Right atrium auricular region (tissue), 2 donors: ENCODE results near the gene REEP1. TPM values are rescaled to one million over a fixed set of nuclear protein-coding genes. Genes with fewer than 3 reads are reported as not detected.
"Not testable (repeated sequence)": the region's sequence is repeated elsewhere in the genome, so short reads cannot be mapped to it uniquely, and the experiment has no call there.

Experiments used
- DNase-seq: peaks from one replicate; pipeline ENCODE4 v3.0.0-alpha.2; 2019; ENCODE audit warnings: low spot score
- H3K27ac ChIP-seq, 2 donors: fragments of 200-600 bp; sonication (generic); 1 replicate in 1 of 2; 2 replicates in 1 of 2; pipeline ENCODE4 v1.5.1; 2016 to 2019
- H3K27me3 ChIP-seq, 2 donors: fragments of 200-600 bp; sonication (generic); one replicate each; pipeline versions ENCODE4 v1.5.1 to v1.6.0; 2017 to 2019
- H3K36me3 ChIP-seq: fragments of 200-600 bp; sonication (generic); one replicate; pipeline ENCODE4 v1.5.1; 2016
- H3K4me1 ChIP-seq, 2 donors: fragments of 200-600 bp; sonication (generic); one replicate each; pipeline versions ENCODE4 v1.5.1 to v1.6.0; 2017 to 2019
- H3K4me3 ChIP-seq, 2 donors: fragments of 200-600 bp; sonication (generic); 1 replicate in 1 of 2; 2 replicates in 1 of 2; pipeline ENCODE4 v1.5.1; 2017 to 2019; ENCODE audit warnings: mild to moderate bottlenecking in 1 of 2, moderate library complexity in 1 of 2
- H3K9me3 ChIP-seq, 2 donors: fragments of 200-600 bp; sonication (generic); one replicate each; pipeline ENCODE4 v1.5.1; 2019
- total RNA-seq, 2 donors: library from RNA; depleted of rRNA; stranded (reverse); fragments of >200 nt; gene quantifications; one replicate each; pipeline ENCODE4 v1.1.0, GENCODE V29; 2016
- TF ChIP-seq, protein P1 (sequence below), 2 donors: fragments of 200-600 bp; sonication (generic); IDR thresholded peaks; one replicate each; pipeline ENCODE4 v1.5.1; 2019; ENCODE audit warnings: antibody characterized with exemption in 2 of 2

Gene REEP1
- total RNA-seq, 2 donors from 2014 or later = 29.4 to 34.2 TPM

DNA sequence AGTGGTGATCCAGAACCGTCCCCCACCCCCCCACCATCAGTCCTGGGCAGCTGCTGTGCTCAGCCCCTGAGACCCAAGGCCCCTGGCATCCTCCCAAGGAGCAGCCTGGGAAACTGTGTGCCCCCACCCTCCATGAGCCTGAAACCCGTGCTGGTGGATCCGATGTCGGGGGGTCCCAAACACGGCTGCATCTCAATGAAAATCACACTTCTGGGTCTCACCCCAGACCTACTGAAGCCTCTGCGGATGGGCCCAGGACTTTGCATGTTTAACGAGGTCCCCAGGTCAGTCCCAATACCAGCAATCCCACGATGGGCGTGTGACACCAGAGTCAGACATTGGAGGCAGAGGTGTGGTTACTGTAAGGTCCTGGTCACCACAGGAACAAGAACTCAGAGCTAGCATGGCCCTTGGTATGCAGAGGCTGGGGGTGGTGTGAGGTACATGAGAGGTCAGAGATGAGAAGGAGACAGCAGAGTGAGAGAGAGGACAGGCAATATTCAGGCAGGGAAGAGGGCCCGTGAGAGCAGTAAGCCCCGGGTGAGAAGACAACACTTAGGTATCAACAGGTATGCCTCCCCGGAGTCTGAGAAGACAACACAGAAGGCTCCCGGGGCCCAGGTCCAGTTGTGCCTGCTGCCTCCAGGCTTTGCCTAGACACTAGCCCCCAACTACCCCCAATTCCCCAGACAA is 105.6 kb downstream of the REEP1 start:
- H3K27me3 ChIP-seq = no peaks in the 10 kb centered on the region
- no peak overlapping the region for H3K4me3 ChIP-seq
- DNase-seq = no peak
- H3K9me3 ChIP-seq = no peaks in the 10 kb centered on the region
- TF ChIP-seq, protein P1, sequence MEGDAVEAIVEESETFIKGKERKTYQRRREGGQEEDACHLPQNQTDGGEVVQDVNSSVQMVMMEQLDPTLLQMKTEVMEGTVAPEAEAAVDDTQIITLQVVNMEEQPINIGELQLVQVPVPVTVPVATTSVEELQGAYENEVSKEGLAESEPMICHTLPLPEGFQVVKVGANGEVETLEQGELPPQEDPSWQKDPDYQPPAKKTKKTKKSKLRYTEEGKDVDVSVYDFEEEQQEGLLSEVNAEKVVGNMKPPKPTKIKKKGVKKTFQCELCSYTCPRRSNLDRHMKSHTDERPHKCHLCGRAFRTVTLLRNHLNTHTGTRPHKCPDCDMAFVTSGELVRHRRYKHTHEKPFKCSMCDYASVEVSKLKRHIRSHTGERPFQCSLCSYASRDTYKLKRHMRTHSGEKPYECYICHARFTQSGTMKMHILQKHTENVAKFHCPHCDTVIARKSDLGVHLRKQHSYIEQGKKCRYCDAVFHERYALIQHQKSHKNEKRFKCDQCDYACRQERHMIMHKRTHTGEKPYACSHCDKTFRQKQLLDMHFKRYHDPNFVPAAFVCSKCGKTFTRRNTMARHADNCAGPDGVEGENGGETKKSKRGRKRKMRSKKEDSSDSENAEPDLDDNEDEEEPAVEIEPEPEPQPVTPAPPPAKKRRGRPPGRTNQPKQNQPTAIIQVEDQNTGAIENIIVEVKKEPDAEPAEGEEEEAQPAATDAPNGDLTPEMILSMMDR (IDR thresholded peaks at IDR 0.05) = no peak
- H3K27ac ChIP-seq = no peak overlapping the region
- H3K36me3 ChIP-seq = no peaks in the 10 kb centered on the region
- H3K4me1 ChIP-seq = peaks cover 0 to 16% of the 10 kb centered on the region in 2 donors

- Histone ChIP-seq H3K27ac (no peak overlapping the region), H3K4me1 (peaks cover 0 to 19% of the 10 kb centered on the region in 2 donors)
Observed at GRCh38 chr2:86230961-86231360, 106.5 kb downstream of the REEP1 start.

GRCh38 chr2:86229221-86229620 is 108.2 kb downstream of the REEP1 start:
- H3K9me3 ChIP-seq = no peaks in the 10 kb centered on the region
- no peaks in the 10 kb centered on the region for H3K27me3 ChIP-seq
- no peak for DNase-seq
- H3K27ac ChIP-seq = no peak overlapping the region
- no peaks in the 10 kb centered on the region for H3K36me3 ChIP-seq
- no peak overlapping the region for H3K4me3 ChIP-seq
- H3K4me1 ChIP-seq = peaks cover 0 to 24% of the 10 kb centered on the region in 2 donors
- TF ChIP-seq, protein P1 (IDR thresholded peaks at IDR 0.05) = no peak

More at GRCh38 chr2:86230961-86231360, 106.5 kb downstream of the REEP1 start:
- no peaks in the 10 kb centered on the region for H3K9me3 ChIP-seq
- H3K4me3 ChIP-seq = no peak overlapping the region
- TF ChIP-seq, protein P1 (IDR thresholded peaks at IDR 0.05) = no peak
- no peaks in the 10 kb centered on the region for H3K36me3 ChIP-seq
- no peaks in the 10 kb centered on the region for H3K27me3 ChIP-seq
- no peak for DNase-seq

DNA sequence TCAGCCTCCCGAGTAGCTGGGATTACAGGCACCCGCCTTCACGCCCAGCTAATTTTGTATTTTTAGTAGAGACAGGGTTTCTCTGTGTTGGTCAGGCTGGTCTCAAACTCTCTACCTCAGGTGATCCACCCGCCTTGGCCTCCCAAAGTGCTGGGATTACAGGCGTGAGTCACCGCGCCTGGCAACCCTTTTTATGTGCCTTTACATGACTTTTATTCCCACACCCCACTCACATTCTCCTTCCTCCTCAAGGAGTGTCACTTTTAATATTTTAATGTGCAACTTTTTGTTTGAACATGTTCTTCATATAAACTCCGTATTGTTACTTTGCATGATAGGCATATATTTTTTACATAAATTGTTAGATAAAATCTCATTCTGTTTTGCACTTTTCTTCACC is 108.9 kb downstream of the REEP1 start:
- not testable (repeated sequence) for DNase-seq, H3K4me3 ChIP-seq, H3K27ac ChIP-seq, H3K36me3 ChIP-seq, H3K27me3 ChIP-seq, H3K9me3 ChIP-seq
- H3K4me1 ChIP-seq = peaks cover 0 to 27% of the 10 kb centered on the region in 2 donors

DNA sequence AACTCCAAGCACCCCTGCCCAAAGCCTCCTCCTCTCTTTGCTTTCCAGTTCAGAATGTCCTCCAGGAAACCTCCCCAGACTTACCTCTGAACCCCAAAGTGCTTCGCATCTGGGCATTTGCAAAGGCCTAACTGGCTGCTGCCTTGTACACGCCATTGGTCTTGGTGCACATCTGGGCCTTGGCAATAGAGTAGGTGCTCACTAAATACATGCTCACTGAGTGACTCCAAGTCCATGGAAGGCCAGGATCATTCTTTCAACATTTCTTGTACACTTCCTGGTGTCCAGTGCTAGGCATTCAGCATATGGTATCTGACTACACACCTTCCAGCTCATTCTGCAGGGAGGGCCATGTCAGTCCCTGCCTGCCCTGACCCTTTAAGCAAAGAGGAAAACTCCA is 109.7 kb downstream of the REEP1 start:
- Histone ChIP-seq H3K27ac (no peak overlapping the region), H3K36me3 (no peaks in the 10 kb centered on the region), H3K4me1 (peaks cover 0 to 36% of the 10 kb centered on the region in 2 donors), H3K9me3 (no peaks in the 10 kb centered on the region), H3K27me3 (no peaks in the 10 kb centered on the region), H3K4me3 (no peak overlapping the region)
- TF ChIP-seq, protein P1 (IDR thresholded peaks at IDR 0.05) = no peak
- no peak for DNase-seq

- Histone ChIP-seq H3K27ac (peak overlapping the region in 1 of 2 donors; percentile 92), H3K9me3 (no peaks in the 10 kb centered on the region), H3K36me3 (no peaks in the 10 kb centered on the region), H3K4me1 (peaks cover 0 to 44% of the 10 kb centered on the region in 2 donors), H3K4me3 (no peak overlapping the region), H3K27me3 (no peaks in the 10 kb centered on the region)
- no peak for DNase-seq
- TF ChIP-seq, protein P1 (IDR thresholded peaks at IDR 0.05) = no peak
Observed at GRCh38 chr2:86226636-86227520, 110.5 kb downstream of the REEP1 start.
